GM20431 (cell line): ENCODE results near the gene RSKR.
"Not testable (repeated sequence)": the region's sequence is repeated elsewhere in the genome, so short reads cannot be mapped to it uniquely, and the experiment has no call there.

ENCODE experiments used
- in situ Hi-C: fragments of 300-500 bp; cut with MseI, MboI; formaldehyde crosslinking; loops from one replicate; pipeline ENCODE4 v1.15.0; 2020; ENCODE audit warnings: low sequenced_read_pairs; ENCODE audit not compliant: unreplicated experiment

Gene RSKR, protein sequence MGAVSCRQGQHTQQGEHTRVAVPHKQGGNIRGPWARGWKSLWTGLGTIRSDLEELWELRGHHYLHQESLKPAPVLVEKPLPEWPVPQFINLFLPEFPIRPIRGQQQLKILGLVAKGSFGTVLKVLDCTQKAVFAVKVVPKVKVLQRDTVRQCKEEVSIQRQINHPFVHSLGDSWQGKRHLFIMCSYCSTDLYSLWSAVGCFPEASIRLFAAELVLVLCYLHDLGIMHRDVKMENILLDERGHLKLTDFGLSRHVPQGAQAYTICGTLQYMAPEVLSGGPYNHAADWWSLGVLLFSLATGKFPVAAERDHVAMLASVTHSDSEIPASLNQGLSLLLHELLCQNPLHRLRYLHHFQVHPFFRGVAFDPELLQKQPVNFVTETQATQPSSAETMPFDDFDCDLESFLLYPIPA

DNA sequence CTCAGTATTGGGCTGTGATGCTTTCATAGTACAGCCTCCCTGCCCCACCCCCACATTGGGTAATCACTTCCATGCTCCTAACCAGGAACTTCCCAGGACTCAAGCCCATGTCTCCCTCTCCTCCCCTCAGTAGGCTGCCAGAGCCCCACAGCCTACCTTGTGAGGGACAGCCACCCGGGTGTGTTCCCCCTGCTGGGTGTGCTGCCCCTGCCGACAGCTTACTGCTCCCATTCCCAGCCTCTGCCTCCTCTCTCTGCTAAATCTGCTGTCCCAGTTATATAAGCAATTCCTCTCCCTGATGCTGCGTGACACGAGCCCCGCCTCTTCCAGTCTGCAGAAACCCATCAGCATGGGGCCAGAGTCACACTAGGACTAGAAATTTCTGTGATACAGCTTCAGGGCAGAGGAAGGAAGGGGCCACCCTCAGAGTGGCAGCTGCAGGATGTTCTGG, at the start of gene RSKR:
RSKR (minus strand) TSS at position 255 of the 451 bp plus-strand sequence; CDS start at position 231, 24 bp downstream.
- in situ Hi-C loops: loop anchor here (10.0 kb wide), 1 partner anchor 119 kb away; no protein-coding TSS in a partner anchor

DNA sequence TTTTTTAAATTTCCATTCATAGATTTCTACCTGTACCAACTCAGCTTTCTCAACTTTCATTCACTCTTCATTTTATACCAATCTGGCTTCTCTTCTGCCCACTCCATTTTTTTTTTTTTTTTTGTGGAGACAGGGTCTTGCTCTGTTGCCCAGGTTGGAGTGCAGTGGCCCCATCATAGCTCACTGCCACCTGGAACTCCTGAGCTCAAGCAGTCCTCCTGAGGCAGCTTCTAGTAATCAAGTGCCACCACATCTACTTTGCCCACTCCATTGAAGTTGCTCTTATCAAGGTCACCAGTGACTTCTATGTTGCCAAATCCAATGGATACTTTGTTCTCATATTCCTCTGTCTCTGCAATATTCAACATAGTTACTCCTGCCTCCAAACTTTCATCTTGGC, 49.7 kb upstream of the RSKR start:
- in situ Hi-C loops: no loop called here

DNA sequence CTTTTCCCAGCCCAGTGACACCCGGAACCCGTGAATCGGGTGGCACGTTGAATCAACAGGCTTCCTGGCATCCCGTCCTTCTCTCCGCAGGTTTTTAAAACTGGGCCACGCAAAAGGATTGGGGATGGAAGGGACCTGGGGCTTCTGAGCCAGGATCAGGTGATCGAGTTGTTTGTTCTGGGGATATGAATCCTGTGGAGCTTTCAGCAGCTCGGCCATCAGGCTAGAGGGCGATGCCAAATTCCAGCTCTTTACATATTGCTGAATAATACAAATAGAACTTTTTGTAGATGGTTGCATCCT, 48.5 kb upstream of the RSKR start:
- in situ Hi-C loops: no loop called here

DNA sequence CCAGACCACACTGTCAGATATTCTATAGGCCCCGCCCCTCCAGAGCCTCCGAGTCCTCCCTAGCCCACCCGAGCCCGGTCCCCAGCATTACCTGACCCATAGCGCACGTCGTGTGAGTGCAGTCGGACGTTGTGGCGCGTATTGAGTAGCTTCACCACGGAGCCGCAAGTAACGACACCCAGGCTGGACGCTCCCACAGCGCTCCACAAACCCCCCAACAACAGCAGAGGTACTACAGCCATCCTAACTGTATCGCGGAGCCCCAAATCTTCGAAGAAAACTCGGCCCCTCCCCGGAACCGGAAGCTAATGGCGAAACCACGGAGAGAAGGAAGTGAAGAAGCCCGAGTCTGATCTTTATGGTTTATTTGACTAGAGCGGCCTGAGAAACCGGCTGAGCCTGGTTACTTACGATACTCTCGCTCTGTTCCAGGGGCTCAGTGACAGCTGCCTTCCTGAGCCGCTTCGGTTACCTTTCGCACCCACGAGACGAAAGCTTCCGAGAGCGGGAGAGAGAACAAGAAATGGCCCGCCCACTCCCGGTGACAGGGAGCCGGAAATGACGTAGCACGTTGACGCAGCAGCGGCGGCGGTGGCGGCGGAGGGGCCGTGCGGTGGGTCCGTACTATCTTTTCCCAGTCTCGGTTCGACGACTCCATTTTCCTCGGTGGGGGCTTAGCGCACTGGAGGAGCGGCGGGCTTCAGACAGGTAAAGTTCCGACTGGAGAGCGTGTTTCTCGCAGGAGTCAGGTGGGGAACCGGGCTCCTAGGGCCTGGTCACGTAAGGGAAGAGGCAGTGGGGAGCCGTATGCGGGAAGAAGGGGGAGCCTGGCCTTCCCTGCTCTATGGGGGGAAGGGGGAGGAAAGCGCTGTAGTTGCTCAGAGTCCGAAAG, 47.9 kb upstream of the RSKR start, which contains the start of the genes SDF2 and SUPT6H:
SDF2 (minus strand) TSS at position 272 of the 892 bp plus-strand sequence; CDS start at position 242, 30 bp downstream.
SUPT6H (plus strand) TSS at position 571 of the 892 bp plus-strand sequence. CDS start 11,197 bp downstream, outside the sequence.
- in situ Hi-C loops: no loop called here

DNA sequence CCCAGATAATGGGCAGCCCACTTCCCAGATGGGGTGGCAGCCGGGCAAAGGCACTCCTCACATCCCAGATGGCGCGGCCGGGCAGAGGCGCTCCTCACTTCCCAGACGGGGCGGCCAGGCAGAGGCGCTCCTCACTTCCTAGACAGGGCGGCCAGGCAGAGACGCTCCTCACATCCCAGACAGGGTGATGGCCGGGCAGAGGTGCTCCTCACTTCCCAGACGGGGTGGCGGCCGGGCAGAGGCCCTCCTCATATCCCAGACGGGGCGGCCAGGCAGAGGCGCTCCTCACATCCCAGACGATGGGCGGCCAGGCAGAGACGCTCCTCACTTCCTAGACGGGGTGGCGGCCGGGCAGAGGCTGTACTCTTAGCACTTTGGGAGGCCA, 45.5 kb upstream of the RSKR start:
- in situ Hi-C loops: not testable (repeated sequence)

DNA sequence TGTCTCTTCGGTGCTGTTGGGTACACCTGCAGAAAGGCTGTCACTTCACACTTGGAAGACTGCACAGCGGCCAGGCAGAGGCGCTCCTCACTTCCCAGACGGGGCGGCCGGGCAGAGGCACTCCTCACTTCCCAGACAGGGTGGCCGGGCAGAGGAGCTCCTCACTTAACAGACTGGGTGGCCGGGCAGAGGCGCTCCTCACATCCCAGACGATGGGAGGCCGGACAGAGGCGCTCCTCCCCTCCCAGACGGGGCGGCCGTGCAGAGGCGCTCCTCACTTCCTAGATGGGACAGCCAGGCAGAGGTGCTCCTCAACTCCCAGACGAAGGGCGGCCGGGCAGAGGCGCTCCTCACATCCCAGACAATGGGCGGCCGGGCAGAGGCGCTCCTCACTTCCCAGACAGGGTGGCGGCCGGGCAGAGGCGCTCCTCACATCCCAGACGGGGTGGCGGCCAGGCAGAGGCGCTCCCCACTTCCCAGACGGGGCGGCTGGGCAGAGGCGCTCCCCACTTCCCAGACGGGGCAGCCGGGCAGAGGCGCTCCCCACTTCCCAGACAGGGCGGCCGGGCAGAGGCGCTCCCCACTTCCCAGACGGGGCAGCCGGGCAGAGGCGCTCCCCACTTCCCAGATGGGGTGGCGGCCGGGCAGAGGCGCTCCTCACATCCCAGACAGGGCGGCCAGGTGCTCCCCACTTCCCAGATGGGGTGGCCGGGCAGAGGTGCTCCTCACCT, 44.9 kb upstream of the RSKR start:
- in situ Hi-C loops: not testable (repeated sequence)

DNA sequence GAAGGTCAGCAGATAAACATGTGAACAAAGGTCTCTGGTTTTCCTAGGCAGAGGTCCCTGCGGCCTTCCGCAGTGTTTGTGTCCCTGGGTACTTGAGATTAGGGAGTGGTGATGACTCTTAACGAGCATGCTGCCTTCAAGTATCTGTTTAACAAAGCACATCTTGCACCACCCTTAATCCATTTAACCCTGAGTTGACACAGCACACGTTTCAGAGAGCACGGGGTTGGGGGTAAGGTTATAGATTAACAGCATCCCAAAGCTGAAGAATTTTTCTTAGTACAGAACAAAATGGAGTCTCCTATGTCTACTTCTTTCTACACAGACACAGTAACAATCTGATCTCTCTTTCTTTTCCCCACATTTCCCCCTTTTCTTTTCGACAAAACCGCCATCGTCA, 44.4 kb upstream of the RSKR start:
- in situ Hi-C loops: not testable (repeated sequence)

DNA sequence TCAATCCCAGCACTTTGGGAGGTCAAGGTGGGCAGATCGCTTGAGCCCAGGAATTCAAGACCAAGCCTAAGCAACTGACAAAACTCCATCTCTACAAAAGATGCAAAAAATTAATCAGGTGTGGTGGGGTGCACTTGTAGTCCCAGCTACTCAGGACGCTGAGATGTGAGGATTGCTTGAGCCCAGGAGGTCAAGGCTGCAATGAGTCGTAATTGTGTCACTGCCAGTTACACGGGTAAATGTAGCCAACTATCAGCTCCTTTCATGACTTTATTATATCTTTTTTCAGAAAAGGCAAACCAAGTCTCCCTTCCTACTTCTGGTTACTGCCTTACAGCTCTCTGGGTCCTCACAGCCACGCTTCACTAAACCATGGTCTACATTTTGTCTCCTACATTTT, 43.8 kb upstream of the RSKR start:
- in situ Hi-C loops: no loop called here

DNA sequence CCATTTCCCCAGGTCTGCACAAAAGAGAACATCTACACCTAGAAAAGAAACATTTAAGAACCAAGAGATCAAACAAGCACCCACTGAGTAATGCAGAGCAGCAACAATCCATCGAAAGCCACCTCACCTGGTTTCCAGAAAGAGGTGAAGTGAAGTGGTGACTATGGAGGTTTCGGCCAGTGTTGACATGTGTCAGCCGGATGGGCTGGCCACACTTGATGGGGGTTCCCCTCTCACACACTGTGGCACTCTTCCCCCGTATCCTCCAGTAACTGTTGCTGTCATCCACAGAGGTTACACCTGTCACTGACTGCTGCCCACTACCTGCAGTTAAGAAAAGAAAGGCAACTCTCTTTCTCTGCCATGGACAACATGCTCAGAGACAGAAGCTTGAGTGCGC, 41.2 kb upstream of the RSKR start:
- in situ Hi-C loops: no loop called here

DNA sequence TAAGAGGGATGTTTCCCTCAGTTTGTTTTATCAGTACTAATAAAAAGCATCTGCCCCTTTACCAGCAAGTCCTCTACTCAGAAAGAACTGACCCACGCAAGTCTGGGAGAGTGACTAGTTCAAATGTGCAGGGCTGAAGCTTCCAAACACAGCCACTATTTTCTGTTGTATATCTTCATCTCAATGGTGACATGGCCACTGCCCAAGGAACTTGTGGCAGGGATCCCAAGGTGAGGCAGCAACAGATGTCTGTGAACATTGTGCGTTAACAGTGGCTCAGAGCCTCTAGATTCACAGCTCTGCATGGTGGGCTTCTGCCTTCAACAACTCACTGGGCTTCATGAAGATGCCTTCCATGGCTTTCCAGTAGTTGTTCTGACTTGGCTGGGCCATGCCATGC, 34.7 kb upstream of the RSKR start:
- in situ Hi-C loops: no loop called here

DNA sequence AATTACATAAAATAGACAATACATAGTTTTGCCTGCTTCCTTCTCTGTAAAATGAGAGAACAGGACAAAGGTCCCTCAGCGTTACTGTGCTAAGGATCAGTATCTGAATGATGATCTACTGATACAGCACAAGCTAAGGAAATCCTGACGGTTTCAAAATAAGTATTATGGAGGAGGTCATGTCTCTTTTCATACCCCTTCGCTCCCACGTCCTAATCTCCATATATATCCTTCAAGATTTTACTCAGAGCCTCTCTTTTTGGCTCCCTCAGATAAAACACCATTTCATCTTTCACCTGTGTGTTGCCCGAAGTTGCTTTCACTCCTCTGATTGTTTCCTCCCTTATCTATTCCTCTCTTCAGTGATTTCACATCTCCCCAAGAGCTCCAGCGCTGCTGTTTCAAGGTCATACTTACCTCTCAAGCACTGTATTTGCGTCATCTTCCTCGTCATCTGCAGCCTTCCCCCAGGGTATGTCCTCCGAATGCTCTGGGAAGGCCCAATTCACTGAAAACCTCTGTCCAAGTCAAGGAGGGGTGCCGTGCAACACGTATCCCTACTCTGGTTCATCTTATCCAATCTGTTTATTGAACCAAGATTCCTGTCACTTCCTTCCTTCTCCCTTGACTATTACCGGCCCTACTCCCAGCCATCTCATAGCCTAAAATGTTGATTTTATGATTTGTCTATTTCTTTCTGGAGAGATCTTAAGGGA, 32.2 kb upstream of the RSKR start:
- in situ Hi-C loops: no loop called here

DNA sequence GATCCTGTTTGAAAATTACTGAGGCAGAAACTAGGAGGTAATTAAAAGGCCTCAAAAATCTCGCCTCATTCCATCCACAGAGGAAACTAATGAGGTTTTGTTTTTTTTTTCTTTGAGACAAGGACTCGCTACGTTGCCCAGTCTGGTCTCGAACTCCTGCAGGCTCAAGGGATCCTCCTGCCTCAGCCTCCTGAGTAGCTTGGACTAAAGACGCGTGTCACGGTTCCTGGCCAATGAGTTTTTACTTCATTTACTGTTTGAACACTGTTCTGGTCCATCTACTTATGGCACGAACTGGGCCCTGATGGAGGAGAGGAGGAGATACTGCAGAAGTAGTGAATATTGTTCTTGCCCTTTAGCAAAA, 31.6 kb upstream of the RSKR start:
- in situ Hi-C loops: no loop called here

DNA sequence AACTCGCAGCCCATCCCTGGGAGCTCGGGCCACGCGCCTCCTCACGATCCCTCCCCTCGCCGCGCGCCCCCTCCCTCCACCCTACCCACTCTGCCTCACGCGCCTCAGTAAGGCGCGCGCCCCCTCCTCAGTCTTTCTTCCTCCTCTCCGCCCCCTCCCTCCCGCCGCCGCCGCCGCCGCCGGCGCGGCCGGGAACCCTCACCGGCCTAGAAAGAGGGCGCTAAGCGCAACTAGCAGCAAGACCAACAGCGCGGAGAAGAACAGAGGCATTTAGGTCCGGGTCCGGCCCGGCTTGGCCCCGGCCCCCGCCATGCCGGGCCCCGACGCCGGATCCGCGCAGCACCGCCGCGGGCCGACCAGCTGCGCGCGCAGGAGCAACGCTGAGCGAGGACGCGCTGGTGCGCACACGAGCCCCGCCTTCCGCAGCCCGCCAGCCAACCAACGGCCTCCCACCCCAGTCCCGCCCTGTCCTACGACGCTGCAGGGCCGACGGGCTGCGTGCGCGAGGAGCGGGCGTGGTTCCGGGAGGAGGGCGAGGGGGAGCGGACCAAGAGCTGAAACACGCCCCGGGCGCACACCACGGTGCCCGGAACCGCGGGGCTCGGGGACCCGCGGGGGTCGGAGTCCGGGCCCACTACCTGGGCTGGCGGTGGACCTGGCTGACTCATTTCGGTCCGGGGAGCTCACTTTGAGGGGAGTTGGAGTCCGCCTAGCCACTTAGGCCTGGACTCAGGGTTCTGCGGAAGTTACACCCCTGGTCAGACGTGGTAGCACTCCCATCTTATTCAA, 31.0 kb upstream of the RSKR start, which contains the start of gene BLTP2:
BLTP2 (minus strand) TSS at position 372 of the 789 bp plus-strand sequence; CDS start at position 270, 102 bp downstream.
- in situ Hi-C loops: no loop called here

DNA sequence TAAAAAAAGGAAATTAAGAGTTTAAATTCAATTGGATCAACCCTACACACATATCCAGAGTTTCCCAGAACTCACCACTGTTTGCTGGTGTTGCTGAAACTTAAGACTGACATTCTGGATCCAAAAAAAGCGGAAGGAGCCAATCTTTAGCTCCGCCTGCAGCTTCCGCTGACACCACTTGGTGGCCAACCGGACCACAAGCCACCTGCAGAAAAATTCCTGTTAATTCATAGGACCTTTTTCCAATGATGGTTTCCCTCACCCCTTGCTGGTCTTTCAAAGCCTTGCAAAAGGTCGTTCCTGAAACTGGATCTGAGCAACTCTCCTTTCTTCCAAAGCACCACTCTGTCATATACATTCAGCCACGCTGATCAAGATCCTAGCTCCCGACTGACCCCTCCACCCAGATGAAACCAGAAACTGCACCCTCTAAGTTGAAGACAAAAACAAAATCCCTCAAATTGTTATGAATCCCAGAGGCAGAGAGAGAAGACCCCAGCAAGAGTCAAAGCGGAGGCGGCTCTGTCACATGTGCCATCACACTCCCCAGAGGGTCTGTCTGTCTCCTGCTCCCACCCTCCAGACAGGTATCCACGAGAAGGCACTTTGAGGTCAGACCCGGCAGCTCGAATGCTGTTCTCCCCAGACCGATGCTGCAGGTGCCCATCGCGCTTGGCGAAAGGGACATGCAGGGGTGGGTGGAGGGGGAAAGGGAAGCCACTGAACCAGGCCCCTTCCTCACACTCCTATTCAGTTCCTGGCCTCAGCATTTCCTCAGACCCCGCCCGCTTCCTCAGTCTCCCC, 30.2 kb upstream of the RSKR start:
- in situ Hi-C loops: no loop called here

DNA sequence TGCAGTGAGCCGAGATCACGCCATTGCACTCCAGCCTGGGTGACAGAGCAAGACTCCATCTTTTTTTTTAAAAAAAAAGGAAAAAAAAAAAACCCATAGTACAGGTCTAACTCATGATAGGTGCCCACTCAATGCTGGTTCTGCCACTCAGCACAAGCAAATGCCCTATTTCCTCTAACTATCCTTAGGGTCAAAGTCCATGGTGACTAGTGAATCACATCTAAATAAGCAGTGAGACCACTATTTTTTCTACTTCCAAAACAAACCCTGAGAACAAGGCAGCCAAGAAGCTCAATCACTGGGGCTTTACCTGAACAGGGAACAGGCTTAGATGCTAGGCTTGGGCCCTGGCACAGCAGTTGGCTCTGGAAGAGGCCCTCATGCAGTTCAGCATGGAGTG, 27.6 kb upstream of the RSKR start:
- in situ Hi-C loops: no loop called here

DNA sequence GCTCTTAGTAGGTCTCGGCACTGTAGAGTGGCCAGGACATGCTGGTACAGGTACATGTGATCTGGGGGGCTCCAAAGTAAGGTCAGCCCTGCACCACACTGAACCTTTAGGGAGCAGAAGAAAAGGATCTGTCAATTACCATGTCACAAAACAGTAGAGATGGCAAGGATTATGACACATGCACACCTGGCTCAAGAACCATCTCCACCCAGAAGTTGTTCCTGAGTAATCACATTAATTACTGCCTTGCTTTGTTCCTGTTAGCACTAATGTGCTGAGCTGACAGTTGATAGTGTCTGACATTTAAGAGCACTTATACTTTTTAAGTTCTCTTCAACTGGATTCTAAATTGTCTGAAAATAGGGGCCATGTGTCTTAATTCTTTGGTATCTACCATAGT, 21.5 kb upstream of the RSKR start:
- in situ Hi-C loops: no loop called here

DNA sequence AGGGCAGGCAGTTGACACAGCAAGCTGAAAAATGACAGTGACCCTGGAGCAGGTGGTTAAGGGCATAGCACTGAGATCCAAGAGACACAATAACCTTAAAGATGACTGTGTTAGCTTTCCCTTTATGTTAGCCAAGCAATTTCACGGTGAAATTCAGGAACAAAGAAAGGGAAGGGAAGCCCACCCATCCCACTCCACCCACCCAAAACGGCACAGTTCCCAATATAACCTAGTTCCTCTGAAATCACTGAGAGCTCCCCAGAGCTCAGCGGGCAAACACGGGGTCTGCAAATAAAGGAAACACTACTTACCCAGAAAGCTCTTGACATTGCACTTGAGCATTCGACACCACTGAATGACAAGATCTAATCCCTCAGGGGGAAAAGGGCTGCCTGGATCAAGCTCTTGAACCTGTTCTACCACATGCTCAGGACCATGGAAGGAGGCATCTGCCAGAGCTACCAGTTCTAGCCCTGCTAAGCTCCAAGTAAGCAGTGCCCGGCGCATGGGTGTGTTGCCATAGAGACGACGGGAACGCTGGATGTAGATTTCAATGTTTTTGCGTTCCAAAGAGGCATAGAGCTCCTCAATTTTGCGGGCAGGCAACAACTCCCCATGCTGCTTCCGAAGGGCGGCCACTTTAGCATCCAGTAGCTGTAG, 20.4 kb upstream of the RSKR start:
- in situ Hi-C loops: no loop called here

DNA sequence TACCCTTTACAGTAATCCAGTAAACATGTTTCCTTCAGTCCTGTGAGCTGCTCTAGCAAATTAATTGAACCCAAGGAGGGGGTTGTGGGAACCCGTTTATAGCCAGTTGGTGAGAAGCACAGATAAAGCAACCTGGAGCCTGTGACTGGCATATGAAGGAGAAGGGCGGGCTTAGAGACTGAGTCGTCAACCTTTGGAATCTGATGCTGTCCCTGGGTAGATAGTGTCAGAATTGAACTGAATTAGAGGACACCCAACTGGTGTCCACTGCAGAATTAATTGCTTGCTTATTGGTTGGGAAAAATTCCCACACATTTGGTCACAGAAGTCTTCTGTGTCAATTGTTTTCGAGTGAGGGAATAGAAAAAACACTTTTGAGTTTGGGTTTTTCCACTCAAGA, 12.8 kb upstream of the RSKR start:
- in situ Hi-C loops: no loop called here
